ENCODE measurements around the gene VCAM1.

VCAM1 gene

GRCh38 chr1:100782473-100783039 is 63.0 kb downstream of the VCAM1 start:
- no peak for DNase-seq

DNA sequence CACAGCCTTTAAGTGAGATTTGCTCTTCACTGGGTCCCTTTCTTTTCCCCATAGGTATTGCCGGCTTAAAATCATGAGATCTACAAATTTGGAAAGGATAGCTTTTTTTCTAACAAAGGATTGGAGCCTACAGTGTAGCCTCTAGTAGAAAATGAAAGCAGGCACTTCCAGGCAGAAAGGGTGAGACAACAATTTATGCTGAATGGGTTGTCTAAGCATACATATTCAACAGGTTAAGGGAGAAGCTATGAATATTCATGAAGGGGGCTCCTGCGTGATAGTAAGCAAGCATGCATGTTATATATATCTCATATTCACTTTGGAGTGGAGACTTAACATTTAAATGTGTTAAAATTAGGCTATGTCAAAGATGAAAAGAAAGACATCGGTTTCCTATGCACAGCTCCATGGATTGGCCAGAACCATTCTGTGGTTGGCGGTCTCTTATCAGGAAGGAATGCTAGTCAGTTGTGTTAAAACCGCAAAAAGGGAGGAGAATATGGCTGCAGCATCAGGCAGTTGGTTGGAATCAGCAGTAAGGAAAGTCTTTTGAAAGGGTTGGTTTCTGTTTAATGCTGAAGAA is 66.0 kb downstream of the VCAM1 start:
- no peak for DNase-seq

- no peak for DNase-seq
Measured at GRCh38 chr1:100786870-100787269, 67.3 kb downstream of the VCAM1 start.
